A673 (cell line): ENCODE results near the gene PRKCI. TPM values are rescaled to one million over a fixed set of nuclear protein-coding genes. Genes with fewer than 3 reads are reported as not detected.

Source experiments
- BruUV-seq: library from RNA; stranded (reverse); fragments of 400-500 nt; replicated peaks from 2 replicates; lab custom pipeline; 2021; lab: Mats Ljungman, UMichigan
- CTCF ChIA-PET: fragments of 300-600 bp; sonication (Branson Sonifier 250); formaldehyde crosslinking; loops from one replicate; lab custom pipeline; 2022; ENCODE audit warnings: antibody characterized with exemption; lab: Charles Lee
- POLR2A ChIA-PET: fragments of 300-600 bp; sonication (Branson Sonifier 250); formaldehyde crosslinking; loops from one replicate; lab custom pipeline; 2022; ENCODE audit warnings: antibody characterized with exemption; ENCODE audit not compliant: low non-redundant PET; lab: Charles Lee
- DNase-seq: peaks from one replicate; pipeline ENCODE4 v3.0.0-alpha.2; 2015; ENCODE audit warnings: low spot score
- H3K27ac ChIP-seq: fragments of 200-600 bp; sonication (generic); 2 replicates; pipeline ENCODE4 v1.5.1; 2016; ENCODE audit warnings: mixed run types, low read depth, mild to moderate bottlenecking, mixed read lengths, antibody characterized with exemption, low read length; ENCODE audit not compliant: poor library complexity, severe bottlenecking
- H3K27me3 ChIP-seq: fragments of 200-600 bp; sonication (generic); replicated peaks from 2 replicates; pipeline ENCODE4 v1.6.1; 2017; ENCODE audit warnings: mixed run types, low read depth, mild to moderate bottlenecking, mixed read lengths, antibody characterized with exemption, low read length; ENCODE audit not compliant: insufficient read depth, poor library complexity
- H3K36me3 ChIP-seq: fragments of 200-600 bp; sonication (generic); 2 replicates; pipeline ENCODE4 v1.6.1; 2016; ENCODE audit warnings: mixed run types, mild to moderate bottlenecking, mixed read lengths, antibody characterized with exemption, low read length; ENCODE audit not compliant: insufficient read depth, poor library complexity, severe bottlenecking
- H3K4me1 ChIP-seq: fragments of 200-600 bp; sonication (generic); 2 replicates; pipeline ENCODE4 v1.6.1; 2017; ENCODE audit warnings: mixed run types, mild to moderate bottlenecking, mixed read lengths, antibody characterized with exemption, low read length; ENCODE audit not compliant: insufficient read depth, poor library complexity, severe bottlenecking
- H3K4me3 ChIP-seq: fragments of 200-600 bp; sonication (generic); 2 replicates; pipeline ENCODE4 v1.5.1; 2016; ENCODE audit warnings: low read depth, mixed run types, mild to moderate bottlenecking, mixed read lengths, low read length; ENCODE audit not compliant: poor library complexity, severe bottlenecking
- H3K9me3 ChIP-seq: fragments of 200-600 bp; sonication (generic); 2 replicates; pipeline ENCODE4 v1.6.1; 2016; ENCODE audit warnings: mixed run types, low read depth, mild to moderate bottlenecking, mixed read lengths, antibody characterized with exemption, low read length; ENCODE audit not compliant: poor library complexity, severe bottlenecking
- CTCF ChIP-seq: fragments of 300-800, 200-600 bp; sonication (generic); conservative IDR thresholded peaks from 2 replicates; pipeline ENCODE4 v1.5.1; 2017; ENCODE audit warnings: low read depth, mild to moderate bottlenecking, antibody characterized with exemption, low read length, moderate library complexity, mixed read lengths
- EZH2 ChIP-seq: fragments of 200-600 bp; sonication (generic); IDR thresholded peaks from 2 replicates; pipeline ENCODE4 v1.6.1; 2017; ENCODE audit warnings: borderline replicate concordance, low read depth, mild to moderate bottlenecking, mixed read lengths, antibody characterized with exemption, low read length; ENCODE audit not compliant: poor library complexity, severe bottlenecking
- intact Hi-C: fragments of 100-400 bp; cut with micrococcal nuclease; formaldehyde crosslinking; loops from one replicate; pipeline ENCODE4 v1.10.0; 2022; ENCODE audit not compliant: unreplicated experiment
- total RNA-seq: library from RNA; stranded (reverse); gene quantifications from 2 replicates; pipeline ENCODE4 v1.2.3, GENCODE V29; 2021

PRKCI gene
- total RNA-seq, 1 experiment from 2014 or later: 48.2 TPM

GRCh38 chr3:170201527-170201926 is 20.7 kb upstream of the PRKCI start:
- CTCF ChIA-PET: no interaction called here
- intact Hi-C loops: no loop called here
- TF ChIP-seq CTCF (no peak), EZH2 (no peak)
- H3K4me3 ChIP-seq: no peak overlapping the region
- POLR2A ChIA-PET: interaction anchor here (0.6 kb wide), 1 partner anchor 44 kb away, joined by 5 read pairs; no protein-coding TSS in a partner anchor
- H3K27me3 ChIP-seq: no peaks in the 10 kb centered on the region
- no peaks in the 10 kb centered on the region for H3K4me1 ChIP-seq
- no peak overlapping the region for H3K27ac ChIP-seq
- H3K9me3 ChIP-seq: no peaks in the 10 kb centered on the region
- DNase-seq: no peak
- no peaks in the 10 kb centered on the region for H3K36me3 ChIP-seq
- BruUV-seq: no TSS peak

GRCh38 chr3:170203457-170203856 is 18.8 kb upstream of the PRKCI start:
- intact Hi-C loops: no loop called here
- H3K27me3 ChIP-seq: no peaks in the 10 kb centered on the region
- no TSS peak for BruUV-seq
- no peaks in the 10 kb centered on the region for H3K9me3 ChIP-seq
- H3K27ac ChIP-seq: no peak overlapping the region
- POLR2A ChIA-PET: no interaction called here
- H3K4me1 ChIP-seq: no peaks in the 10 kb centered on the region
- H3K4me3 ChIP-seq: no peak overlapping the region
- H3K36me3 ChIP-seq: no peaks in the 10 kb centered on the region
- CTCF ChIA-PET: no interaction called here
- TF ChIP-seq EZH2 (no peak), CTCF (no peak)
- DNase-seq: no peak

- Histone ChIP-seq H3K27ac (no peak overlapping the region), H3K36me3 (no peaks in the 10 kb centered on the region), H3K9me3 (no peaks in the 10 kb centered on the region), H3K27me3 (no peaks in the 10 kb centered on the region), H3K4me1 (no peaks in the 10 kb centered on the region), H3K4me3 (no peak overlapping the region)
- intact Hi-C loops: no loop called here
- ChIA-PET CTCF (interaction anchor here (0.6 kb wide), 1 partner anchor 16 kb away, joined by 7 read pairs; no protein-coding TSS in a partner anchor), POLR2A (no interaction called here)
- BruUV-seq: no TSS peak
- no peak for DNase-seq
- no peak for TF ChIP-seq EZH2
- TF ChIP-seq CTCF: no peak
These were observed 18.2 kb upstream of the PRKCI start for GRCh38 chr3:170204023-170204472.
